ENCODE measurements around the gene FBN2.

- TF ChIP-seq POLR2A (IDR thresholded peaks at IDR 0.05; ENCODE audit: low read depth, low read length), result no peak
- TF ChIP-seq CTCF (conservative IDR thresholded peaks at IDR 0.05; ENCODE audit: low read depth, low read length), result no peak
- no peak for TF ChIP-seq RFX5 (IDR thresholded peaks at IDR 0.05; ENCODE audit: low read depth, low read length)
- no peak for TF ChIP-seq CEBPB (IDR thresholded peaks at IDR 0.05; ENCODE audit: low read depth, low read length)
- TF ChIP-seq RCOR1 (IDR thresholded peaks at IDR 0.05; ENCODE audit: insufficient replicate concordance, low read length), result no peak
- no peak for TF ChIP-seq RAD21 (IDR thresholded peaks at IDR 0.05; ENCODE audit: low read length)
- no peak for TF ChIP-seq BHLHE40 (IDR thresholded peaks at IDR 0.05; ENCODE audit: low read depth, low read length)
Measured at GRCh38 chr5:128213833-128214232, 324.2 kb downstream of the FBN2 start.
